ENCODE measurements around the gene CSTPP1.

- no peak for TF ChIP-seq CTCF (IDR thresholded peaks at IDR 0.05)
- TF ChIP-seq ZFX (IDR thresholded peaks at IDR 0.05; ENCODE audit: borderline replicate concordance), result no peak
Measured at GRCh38 chr11:47161890-47162289, 225.3 kb downstream of the CSTPP1 start.

Measured in 22Rv1 (cell line).